HFF-Myc (cell line): ENCODE measurements around the gene HBP1.
"Not testable (repeated sequence)": the region's sequence is repeated elsewhere in the genome, so short reads cannot be mapped to it uniquely, and the experiment has no call there.

ENCODE experiments used
- DNase-seq: peaks from one replicate; pipeline ENCODE4 v3.0.0-alpha.2; 2011; ENCODE audit warnings: low read depth; ENCODE audit errors: extremely low read depth
- H3K4me3 ChIP-seq: replicated peaks from 2 replicates; pipeline ENCODE4 v1.5.1; 2011; ENCODE audit warnings: low read depth, mild to moderate bottlenecking, control low read depth, low read length
- CTCF ChIP-seq: IDR thresholded peaks from 2 replicates; pipeline ENCODE4 v1.5.1; 2012; ENCODE audit warnings: mild to moderate bottlenecking, low read depth, low read length, control low read depth; ENCODE audit errors: missing control alignments

HBP1 gene

DNA sequence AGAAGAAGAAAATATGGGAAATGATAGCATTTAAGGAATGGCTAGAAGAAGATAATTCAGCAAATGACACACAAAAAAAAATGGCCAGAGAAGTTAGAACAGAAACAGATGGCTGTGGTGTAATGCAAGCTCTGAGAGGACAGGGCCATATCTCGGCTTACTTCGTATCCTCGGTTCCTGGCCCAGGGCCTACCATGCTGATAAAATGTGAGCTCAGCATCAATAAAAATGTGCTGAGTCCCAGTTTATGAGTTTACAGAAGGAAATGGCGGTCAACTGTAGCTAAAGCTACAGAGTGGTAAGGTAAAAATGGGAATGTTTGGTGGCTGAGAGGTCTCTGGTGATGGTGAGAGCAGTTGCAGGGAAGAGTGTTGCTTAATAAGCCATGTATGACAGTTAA lies 40.8 kb downstream of the HBP1 start:
- no peak overlapping the region for H3K4me3 ChIP-seq
- no peak for DNase-seq
- TF ChIP-seq CTCF = no peak

- TF ChIP-seq CTCF = no peak
- no peak for DNase-seq
- no peak overlapping the region for H3K4me3 ChIP-seq
Observed at GRCh38 chr7:107210400-107210799, 41.6 kb downstream of the HBP1 start.

DNA sequence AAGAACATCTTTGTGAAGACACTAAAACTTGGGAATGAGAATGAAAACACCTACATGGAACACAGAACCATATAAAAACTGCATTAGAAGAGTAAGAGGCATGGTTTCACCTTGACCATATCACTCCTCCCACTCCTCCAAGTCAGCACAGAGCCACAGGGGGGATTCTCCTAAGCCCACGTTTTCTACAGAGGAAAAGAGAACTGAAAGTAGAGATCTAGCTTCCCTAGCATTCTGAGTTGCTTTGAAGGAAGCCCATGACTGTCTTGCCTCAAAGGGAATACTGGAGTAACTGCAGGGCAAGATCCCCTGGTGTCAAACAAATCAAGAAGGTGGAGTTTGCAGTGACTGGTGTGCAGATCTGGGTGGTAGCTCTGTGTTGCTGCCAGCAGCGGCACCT lies 43.9 kb downstream of the HBP1 start:
- no peak for TF ChIP-seq CTCF
- DNase-seq = no peak
- H3K4me3 ChIP-seq = no peak overlapping the region

GRCh38 chr7:107213193-107213788 lies 44.5 kb downstream of the HBP1 start:
- DNase-seq = no peak
- H3K4me3 ChIP-seq = no peak overlapping the region
- TF ChIP-seq CTCF = no peak

DNA sequence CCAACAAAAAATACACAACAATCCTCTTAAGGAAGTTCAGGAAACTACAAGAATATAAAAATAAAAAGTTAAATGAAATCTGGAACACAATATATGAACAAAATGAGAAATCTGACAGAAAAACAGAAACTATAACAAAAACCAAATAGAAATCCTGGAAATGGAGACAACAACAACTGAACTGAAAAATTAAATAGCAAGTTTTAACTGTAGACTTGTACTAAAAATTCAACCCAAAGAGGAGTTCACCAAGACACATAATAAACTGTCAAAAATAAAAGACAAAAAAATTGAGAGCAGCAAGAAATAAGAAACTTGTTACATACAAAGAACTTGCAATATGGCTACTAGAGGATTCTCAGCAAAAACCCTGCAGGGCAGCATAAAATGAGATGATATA lies 45.1 kb downstream of the HBP1 start:
- H3K4me3 ChIP-seq = no peak overlapping the region
- no peak for DNase-seq
- TF ChIP-seq CTCF = no peak

DNA sequence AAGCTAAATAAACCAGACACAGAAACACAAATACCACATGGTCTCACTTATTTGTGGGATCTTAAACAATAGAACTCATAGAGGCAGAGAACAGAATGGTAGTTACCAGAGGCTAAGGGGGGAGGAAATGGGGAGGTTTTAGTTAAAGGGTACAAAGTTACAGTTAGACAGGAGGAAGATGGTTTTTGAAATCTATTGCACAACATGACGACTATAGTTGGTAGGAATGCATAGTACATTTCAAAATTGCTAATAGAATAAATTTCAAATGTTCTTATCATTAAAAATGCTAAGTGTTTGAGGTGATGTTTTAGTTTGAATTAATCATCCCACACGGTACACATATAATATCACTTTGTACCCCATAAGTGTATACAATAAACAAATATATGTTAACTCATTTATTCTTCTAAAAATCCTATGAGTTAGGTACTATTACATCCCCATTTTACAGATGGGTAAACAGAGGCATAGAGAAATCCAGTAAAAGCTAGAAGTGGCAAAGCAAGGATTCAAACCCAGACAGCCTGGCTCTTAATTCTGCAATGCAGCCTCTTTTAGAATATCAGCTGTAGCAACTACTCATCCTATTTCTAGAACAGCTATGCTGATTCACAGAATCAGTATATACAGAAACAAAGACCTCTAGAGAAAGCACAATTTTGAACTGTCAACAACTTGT lies 50.9 kb downstream of the HBP1 start:
- no peak overlapping the region for H3K4me3 ChIP-seq
- TF ChIP-seq CTCF = no peak
- no peak for DNase-seq

DNA sequence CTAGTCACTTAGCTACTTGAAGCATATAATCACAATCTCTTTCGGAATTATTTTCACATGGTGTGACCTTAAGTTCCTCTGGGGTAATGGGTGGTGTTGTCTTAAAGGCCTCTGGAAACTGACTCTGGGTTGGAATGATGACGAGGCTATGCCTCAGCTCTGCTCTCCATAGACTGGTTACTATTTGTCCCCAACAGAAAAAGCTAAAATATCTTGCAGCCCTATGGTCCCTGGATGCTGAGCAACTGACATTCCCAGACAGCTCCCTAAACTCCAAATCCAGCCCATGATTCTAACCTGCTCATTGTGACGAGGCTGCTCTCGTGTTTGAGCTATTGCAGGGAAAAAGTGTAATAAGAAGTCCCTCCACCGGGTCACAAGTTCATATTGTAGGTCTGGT lies 51.6 kb downstream of the HBP1 start:
- DNase-seq = no peak
- H3K4me3 ChIP-seq = no peak overlapping the region
- TF ChIP-seq CTCF = no peak

DNA sequence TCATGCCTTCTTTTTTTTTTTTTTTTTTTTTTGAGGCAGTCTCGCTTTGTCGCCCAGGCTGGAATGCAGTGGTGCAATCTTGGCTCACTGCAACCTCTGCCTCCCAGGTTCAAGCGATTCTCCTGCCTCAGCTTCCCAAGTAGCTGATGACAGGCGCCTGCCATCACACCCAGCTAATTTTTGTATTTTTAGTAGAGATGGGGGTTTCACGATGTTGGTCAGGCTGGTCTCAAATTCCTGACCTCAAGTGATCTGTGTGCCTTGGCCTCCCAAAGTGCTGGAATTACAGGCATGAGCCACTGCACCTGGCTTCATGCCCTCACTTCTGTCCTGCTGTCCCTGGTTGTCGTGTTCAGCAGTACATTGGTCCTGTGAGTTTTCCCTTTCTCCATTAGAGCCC lies 52.0 kb downstream of the HBP1 start:
- not testable (repeated sequence) for DNase-seq

More for the DNA sequence above, 52.0 kb downstream of the HBP1 start:
- H3K4me3 ChIP-seq = not testable (repeated sequence)
